Measurements from ENCODE around the gene DUSP11.
"Not testable (repeated sequence)": the region's sequence is repeated elsewhere in the genome, so short reads cannot be mapped to it uniquely, and the experiment has no call there.

The DUSP11 gene

DNA sequence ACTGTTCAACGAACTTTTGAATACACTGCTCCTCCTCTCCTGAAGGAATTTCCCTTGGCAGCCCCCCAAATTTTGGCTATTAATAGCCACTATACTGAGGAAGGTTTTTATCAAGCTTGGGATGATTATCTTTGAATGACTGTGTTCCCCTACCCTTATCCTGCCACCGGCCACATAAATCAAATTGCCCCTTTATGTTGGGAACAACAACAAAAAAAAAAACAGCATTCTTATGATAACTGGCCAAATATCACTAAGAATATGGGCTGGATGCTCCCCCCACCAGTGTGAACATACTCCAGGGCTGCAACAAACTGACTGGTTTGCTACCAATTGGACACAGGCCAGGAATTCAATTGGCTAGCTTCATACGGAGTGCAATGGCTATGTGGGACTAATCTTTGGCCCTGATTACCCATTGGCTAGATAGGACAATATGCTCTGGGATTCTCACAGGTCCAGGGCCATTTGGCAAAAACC is 20.6 kb downstream of the DUSP11 start:
- TF ChIP-seq, protein P1, sequence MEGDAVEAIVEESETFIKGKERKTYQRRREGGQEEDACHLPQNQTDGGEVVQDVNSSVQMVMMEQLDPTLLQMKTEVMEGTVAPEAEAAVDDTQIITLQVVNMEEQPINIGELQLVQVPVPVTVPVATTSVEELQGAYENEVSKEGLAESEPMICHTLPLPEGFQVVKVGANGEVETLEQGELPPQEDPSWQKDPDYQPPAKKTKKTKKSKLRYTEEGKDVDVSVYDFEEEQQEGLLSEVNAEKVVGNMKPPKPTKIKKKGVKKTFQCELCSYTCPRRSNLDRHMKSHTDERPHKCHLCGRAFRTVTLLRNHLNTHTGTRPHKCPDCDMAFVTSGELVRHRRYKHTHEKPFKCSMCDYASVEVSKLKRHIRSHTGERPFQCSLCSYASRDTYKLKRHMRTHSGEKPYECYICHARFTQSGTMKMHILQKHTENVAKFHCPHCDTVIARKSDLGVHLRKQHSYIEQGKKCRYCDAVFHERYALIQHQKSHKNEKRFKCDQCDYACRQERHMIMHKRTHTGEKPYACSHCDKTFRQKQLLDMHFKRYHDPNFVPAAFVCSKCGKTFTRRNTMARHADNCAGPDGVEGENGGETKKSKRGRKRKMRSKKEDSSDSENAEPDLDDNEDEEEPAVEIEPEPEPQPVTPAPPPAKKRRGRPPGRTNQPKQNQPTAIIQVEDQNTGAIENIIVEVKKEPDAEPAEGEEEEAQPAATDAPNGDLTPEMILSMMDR (IDR thresholded peaks at IDR 0.05; ENCODE audit: insufficient read depth, low read depth, low read length, missing control alignments), result no peak
- H3K4me3 ChIP-seq (ENCODE audit: low read depth, low read length), result no peak overlapping the region
- DNase-seq (ENCODE audit: low read depth), result no peak

DNA sequence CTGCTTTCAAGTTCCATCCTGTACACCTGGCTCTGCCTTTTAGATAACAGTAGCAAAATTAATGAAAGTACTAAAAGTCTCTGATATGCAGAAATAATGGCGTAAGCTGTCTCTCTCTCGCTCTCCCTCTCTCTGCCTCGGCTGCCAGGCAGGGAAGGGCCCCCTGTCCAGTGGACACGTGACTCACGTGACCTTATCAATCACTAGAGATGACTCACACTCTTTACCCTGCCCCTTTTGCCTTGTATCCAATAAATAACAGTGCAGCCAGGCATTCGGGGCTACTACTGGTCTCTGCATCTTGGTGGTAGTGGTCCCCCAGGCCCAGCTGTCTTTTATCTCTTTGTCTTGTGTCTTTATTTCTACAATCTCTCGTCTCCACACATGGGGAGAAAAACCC is 25.6 kb downstream of the DUSP11 start:
- H3K4me3 ChIP-seq (ENCODE audit: low read depth, low read length); DNase-seq (ENCODE audit: low read depth): not testable (repeated sequence)

DNA sequence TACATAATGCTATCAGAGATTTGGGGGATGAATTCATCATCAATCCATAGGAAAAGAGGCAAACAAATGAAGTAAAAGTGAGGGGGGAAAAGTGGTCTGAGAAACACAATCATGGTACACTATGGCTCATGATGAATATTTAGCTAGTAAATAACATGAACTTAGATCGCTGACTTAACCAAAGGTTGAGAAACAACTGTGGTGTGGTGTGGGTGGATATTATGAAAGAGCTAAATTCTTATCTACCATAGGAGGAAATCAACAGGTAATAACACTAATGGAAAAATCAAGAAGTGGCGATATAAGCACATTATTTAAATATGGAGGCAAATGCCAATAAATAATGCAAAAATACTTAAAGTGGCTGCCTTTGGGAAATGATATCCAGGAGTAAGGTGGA is 30.6 kb downstream of the DUSP11 start:
- no peak overlapping the region for H3K4me3 ChIP-seq (ENCODE audit: low read depth, low read length)
- TF ChIP-seq, protein P1 (IDR thresholded peaks at IDR 0.05; ENCODE audit: insufficient read depth, low read depth, low read length, missing control alignments), result no peak
- DNase-seq (ENCODE audit: low read depth), result no peak

DNA sequence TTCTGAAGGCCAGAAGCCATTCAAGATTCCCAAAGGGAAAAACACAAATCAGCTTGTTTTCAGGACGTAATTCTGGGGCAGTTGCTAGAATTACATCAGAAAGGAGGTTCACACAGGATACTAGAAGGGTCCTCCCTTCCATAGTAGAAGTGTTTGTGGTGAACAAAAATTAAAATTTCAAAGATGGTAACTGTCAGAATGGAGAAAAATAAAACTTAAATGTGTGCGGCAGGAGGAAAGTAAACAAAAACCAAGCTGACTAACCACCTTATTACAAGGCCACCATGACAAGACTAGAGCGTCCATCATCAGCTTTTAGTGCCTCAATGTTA is 33.1 kb downstream of the DUSP11 start:
- TF ChIP-seq, protein P1 (IDR thresholded peaks at IDR 0.05; ENCODE audit: insufficient read depth, low read depth, low read length, missing control alignments), result no peak
- no peak overlapping the region for H3K4me3 ChIP-seq (ENCODE audit: low read depth, low read length)
- DNase-seq (ENCODE audit: low read depth), result no peak

DNA sequence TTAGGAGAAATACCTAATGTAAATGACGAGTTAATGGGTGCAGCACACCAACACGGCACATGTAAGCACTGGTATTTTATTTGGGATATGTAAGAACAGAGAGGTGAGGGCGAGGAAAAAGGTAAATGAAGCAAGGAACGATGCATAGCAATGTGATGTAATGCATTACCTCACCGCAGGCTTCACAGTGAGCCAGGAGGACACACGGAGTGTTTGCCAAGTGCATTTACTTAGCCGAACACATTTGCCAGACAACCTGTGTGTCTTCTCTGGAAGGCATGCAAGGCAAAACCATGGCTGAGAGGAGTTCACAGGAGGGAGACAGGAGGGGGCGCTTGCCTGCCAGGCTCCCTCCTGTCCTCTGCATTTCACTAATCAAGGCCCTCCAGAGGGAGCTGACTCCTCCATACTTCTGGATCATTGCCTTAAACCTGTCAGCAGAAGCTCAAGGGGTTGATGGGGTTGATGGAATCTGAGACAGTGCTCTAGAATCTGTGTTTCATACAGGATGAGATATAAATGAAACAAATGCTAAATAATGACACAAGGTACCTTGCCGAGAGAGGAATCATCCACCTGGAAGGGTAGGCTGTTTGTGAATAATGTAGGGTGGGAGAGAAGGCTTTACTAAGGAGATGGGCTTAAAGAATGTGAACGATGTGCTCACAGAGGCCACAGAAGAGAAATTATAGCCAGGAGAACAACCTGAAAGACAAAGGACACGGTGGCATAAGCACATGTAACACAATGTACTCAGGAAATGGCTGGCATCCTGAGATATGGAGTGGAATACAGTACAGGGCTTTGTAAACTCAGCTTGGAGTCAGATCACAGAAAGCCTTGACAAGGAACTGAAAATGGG is 33.7 kb downstream of the DUSP11 start:
- TF ChIP-seq, protein P1 (IDR thresholded peaks at IDR 0.05; ENCODE audit: insufficient read depth, low read depth, low read length, missing control alignments), result no peak
- H3K4me3 ChIP-seq (ENCODE audit: low read depth, low read length), result no peak overlapping the region
- no peak for DNase-seq (ENCODE audit: low read depth)

DNA sequence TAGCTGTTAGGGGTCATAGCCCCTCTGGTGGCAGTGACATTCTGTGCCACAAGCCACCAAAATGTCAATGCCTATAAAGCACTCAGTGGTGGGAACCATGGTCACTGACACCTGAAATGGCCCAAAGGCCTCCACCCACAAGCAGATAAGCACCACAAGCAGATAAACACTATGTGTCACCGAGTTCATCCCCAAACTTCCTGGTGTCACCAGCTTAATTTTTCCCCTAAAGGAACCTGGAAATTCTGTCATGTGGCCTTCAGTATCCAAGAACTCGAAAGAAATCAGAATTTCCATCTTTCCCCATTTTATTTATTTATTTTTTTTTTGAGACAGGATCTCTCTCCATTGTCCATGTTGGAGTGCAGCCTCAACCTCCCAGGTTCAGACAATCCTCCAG is 39.1 kb downstream of the DUSP11 start:
- no peak for DNase-seq (ENCODE audit: low read depth)
- TF ChIP-seq, protein P1 (IDR thresholded peaks at IDR 0.05; ENCODE audit: insufficient read depth, low read depth, low read length, missing control alignments), result no peak
- no peak overlapping the region for H3K4me3 ChIP-seq (ENCODE audit: low read depth, low read length)

DNA sequence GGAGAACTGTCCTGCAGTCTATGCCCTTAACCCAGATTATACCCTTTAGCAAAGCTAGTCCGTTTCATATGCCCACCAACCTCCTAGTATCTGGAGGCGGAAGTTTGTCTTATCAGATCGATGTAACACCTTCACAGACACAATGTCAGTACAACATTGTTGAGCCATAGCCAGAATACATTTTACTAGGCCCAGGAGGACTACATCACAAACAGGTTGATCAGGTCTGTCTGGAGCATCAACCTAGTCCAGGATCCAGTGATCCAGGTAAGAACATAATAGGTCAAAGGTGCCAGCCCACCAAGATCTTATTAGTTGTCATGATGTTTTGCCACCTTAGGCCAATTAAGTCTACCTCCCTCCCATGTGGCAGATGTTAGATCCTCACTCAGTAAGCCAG is 40.8 kb downstream of the DUSP11 start:
- H3K4me3 ChIP-seq (ENCODE audit: low read depth, low read length), result no peak overlapping the region
- DNase-seq (ENCODE audit: low read depth), result no peak
- TF ChIP-seq, protein P1 (IDR thresholded peaks at IDR 0.05; ENCODE audit: insufficient read depth, low read depth, low read length, missing control alignments), result no peak
